GM12891 (cell line): ENCODE data around the gene SIRPB1.
"Not testable (repeated sequence)": the region's sequence is repeated elsewhere in the genome, so short reads cannot be mapped to it uniquely, and the experiment has no call there.

ENCODE experiments used
- DNase-seq: peaks from one replicate; pipeline ENCODE4 v3.0.0; 2011; ENCODE audit warnings: low spot score; ENCODE audit not compliant: insufficient read length
- FAIRE-seq: peaks from 2 replicates; lab custom pipeline; 2011; peaks lifted over from hg19 to GRCh38; lab: Jason Lieb, UNC
- PAX5 ChIP-seq: IDR thresholded peaks from 2 replicates; pipeline ENCODE4 v1.6.1; 2011; ENCODE audit warnings: low read length, moderate library complexity, mild to moderate bottlenecking; ENCODE audit not compliant: insufficient read depth, severe bottlenecking
- POLR2A ChIP-seq: IDR thresholded peaks from 2 replicates; pipeline ENCODE4 v1.6.1; 2011; ENCODE audit warnings: low read depth, low read length, control low read depth
- POLR2AphosphoS5 ChIP-seq: IDR thresholded peaks from 2 replicates; pipeline ENCODE4 v1.6.1; 2011; ENCODE audit warnings: low read depth, low read length, control low read depth
- POU2F2 ChIP-seq: IDR thresholded peaks from 2 replicates; pipeline ENCODE4 v1.6.1; 2011; ENCODE audit warnings: low read depth, mild to moderate bottlenecking, control low read depth, low read length, moderate library complexity
- SPI1 ChIP-seq: IDR thresholded peaks from 2 replicates; pipeline ENCODE4 v1.6.1; 2011; ENCODE audit warnings: low read depth, low read length, control low read depth
- TAF1 ChIP-seq: IDR thresholded peaks from 2 replicates; pipeline ENCODE4 v1.6.1; 2011; ENCODE audit warnings: low read depth, low read length, control low read depth

SIRPB1 gene

DNA sequence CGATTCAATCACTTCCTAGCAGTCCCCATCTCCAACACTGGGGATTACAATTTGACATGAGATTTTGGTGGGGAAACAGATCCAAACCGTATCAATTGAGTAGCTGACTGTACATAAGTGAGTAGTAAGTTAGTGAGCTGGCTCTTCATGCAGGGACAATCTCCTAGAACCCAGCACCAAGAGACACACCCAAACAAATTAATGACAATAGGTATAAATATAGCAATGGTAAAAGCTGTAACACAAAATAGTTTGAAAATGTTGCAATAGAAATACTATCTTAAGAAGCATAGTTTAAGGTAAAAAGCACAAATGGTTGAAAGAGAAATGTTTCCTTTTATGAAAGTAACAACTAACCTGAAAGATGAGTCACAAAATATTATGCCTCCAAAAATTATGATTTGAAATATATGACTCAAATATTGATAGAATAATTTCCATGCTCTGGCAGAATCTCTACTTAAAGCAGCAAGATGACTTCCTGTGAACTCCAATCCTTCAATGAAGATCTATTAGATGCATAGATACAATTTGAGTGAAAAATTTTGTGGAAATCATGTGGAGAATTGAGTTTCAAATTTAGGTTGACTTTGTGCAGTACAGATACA, 5.4 kb upstream of the SIRPB1 start:
- TF ChIP-seq POLR2AphosphoS5: no peak
- no peak for TF ChIP-seq SPI1
- TF ChIP-seq POLR2A: no peak
- DNase-seq: no peak
- FAIRE-seq: no peak

DNA sequence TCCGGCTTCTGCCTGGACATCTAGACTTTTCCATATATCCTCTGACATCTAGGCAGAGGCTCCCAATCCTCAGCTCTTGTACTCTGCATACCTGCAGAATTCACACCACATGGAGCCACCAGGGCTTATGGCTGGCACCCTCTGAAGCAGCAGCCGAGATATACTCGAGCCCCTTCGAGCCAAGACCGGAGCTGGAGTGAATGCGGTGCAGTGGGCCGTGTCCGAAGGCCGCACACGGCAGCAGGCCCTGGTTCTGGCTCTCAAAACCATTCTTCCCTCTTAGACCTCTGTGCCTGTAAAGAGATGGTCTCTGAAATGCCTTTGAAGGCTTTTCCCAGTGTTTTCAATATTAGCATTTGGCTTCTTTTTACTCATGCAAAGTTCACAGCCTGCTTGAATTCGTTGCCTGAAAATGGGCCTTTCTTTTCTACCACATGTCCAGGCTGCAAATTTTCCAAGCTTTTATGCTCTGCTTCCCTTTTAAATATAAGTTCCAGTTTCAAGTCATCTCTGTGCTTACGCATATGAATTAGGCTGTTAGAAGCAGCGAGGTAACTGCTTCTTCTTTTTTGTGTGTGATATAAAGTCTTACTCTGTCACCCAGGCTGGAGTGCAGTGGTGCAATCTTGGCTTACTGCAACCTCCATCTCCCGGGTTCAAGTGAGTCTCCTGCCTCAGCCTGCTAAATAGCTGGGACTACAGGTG, 3.8 kb upstream of the SIRPB1 start:
- FAIRE-seq (no peak), DNase-seq (no peak)
- no peak for TF ChIP-seq POLR2A
- TF ChIP-seq TAF1: no peak
- no peak for TF ChIP-seq POU2F2
- TF ChIP-seq POLR2AphosphoS5: no peak
- no peak for TF ChIP-seq PAX5
- TF ChIP-seq SPI1: no peak

DNA sequence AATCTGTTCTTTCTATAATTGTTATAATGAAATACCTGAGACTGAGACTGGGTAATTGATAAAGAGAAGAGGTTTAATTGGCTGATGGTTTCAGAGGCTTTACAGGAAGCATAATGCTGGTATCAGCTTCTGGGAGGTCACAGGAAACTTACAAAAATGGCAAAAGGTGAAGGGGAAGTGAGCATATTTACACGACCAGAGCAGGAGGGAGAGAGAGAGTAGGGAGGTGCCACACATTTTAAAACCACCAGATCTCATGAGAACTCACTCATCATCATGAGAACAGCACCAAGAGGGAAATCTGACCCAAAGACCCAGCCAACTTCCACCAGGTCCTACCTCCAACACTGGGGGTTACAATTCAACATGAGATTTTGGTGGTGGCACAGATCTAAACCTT, 2.6 kb upstream of the SIRPB1 start:
- DNase-seq (no peak), FAIRE-seq (peak; percentile 63)
- TF ChIP-seq SPI1 (peak; percentile 92), POU2F2 (no peak)

DNA sequence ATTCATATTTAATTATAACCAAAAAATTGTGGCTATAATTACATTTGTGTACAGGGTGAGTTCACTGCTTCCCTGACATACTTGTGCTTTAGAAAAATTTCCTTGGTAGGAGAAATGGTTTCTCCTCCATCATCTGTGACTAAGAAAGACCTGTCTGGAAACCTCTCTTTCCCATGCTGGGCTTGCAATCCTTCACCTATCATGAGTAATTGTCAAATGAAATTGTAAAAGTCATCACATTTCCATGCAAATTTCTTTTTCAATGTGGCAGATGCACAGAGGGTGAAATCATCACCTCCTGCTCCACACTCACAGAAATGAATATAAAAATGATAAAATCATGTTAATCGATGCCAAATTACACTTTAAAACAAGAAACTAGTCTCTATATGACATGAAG, 1.5 kb upstream of the SIRPB1 start:
- TF ChIP-seq POU2F2: no peak
- no peak for TF ChIP-seq SPI1
- no peak for TF ChIP-seq POLR2A
- no peak for TF ChIP-seq PAX5
- TF ChIP-seq POLR2AphosphoS5: no peak
- TF ChIP-seq TAF1: no peak
- no peak for FAIRE-seq
- DNase-seq: no peak

DNA sequence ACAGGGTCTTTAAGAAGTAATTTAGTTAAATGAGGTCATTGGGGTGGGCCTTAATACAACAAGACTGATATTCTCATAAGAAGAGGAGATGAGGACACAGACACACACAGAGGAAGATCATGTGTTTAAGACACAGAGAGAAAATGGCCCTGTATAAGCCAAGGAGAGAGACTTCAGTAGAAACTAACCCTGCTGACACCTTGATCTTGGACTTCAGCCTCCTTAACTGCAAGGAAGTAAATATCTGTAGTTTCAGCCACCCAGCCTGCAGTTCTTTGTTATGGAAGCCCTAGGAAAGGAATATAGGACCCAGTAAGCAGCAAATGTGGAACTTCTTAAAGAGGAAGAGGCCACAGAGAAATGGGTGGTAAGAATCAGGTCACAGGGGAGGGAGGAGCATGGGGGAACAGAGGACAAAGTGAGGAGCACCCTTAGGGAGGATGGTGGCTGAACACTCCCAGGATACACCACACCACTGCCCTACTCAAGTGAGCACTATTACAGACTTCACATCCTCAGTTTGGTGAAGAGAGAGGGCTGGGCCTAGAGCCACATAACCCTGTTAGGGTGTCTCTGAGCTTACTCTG, 762 bp downstream of the SIRPB1 start:
- DNase-seq (no peak), FAIRE-seq (no peak)
- TF ChIP-seq SPI1 (0 out of 2 replicates have a peak, but pooled peaks have one; percentile 24), POU2F2 (no peak), TAF1 (no peak)

DNA sequence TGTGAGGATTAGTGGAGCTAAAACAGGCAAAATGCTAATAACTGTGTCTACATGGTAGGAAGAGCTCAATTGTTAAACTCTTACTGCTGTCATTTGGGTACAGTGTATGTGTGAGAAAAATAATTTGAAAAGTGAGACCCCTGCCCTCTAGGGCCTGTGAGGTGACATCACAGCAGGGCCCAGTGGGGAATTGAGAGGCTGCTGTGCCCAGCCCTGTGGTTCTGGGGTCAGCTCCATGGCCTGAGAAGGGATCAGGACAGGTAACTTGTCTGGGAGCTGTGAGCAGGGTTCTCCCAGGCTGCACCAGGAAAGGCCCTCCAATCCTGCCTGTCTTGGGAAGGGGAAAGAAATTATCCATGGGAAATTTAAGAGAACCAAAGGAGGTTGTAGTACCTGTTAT, 1.3 kb downstream of the SIRPB1 start:
- TF ChIP-seq SPI1: no peak
- TF ChIP-seq POU2F2: no peak
- TF ChIP-seq TAF1: no peak
- TF ChIP-seq POLR2A: no peak
- no peak for TF ChIP-seq POLR2AphosphoS5
- TF ChIP-seq PAX5: no peak
- no peak for DNase-seq
- no peak for FAIRE-seq

DNA sequence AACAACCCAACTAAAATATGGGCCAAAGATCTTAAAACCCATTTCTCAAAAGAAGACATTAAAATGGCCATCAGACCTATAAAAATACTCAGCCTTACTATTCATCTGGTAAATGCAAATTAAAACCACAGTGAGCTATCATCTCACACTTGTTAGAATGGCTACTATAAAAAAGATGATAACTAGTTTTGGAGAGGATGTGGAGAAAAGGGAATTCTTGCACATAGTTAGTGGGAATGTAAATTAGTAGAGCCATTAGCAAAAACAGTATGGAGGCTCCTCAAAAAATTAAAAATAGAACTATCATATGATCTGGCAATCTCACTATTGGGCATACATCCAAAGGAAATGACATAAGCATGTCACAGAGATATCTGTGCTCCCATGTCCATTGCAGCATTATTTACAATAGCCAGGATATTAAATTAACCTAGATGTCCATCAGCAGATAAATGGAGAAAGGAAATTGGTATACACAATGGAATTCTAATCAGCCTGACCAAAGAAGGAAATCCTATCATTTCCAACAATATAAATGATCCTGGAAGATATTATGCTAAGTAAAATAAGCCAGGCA, 2.9 kb downstream of the SIRPB1 start:
- FAIRE-seq: no peak
- no peak for DNase-seq
- TF ChIP-seq TAF1 (no peak), POLR2AphosphoS5 (no peak), SPI1 (no peak), POU2F2 (no peak), POLR2A (no peak), PAX5 (no peak)

DNA sequence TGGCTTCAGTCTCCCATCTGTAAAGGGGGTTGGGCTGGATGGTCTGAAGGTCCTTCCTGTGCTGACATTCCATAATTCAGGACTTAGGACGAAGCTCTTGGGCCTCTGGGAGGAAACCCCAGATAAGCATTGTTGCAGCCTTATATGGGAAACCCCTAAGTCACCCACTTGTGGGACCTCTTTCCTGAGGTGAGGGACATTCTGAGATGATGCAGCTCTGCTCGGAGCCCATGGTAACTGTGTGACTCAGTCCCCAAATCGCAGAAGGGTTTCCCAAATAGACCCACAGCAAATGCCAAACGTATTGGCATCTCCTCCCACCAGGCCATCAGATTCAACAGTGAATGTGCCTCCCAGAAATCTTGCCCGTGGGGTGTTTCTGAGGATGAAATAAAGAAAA, 9.4 kb downstream of the SIRPB1 start:
- not testable (repeated sequence) for FAIRE-seq, DNase-seq

DNA sequence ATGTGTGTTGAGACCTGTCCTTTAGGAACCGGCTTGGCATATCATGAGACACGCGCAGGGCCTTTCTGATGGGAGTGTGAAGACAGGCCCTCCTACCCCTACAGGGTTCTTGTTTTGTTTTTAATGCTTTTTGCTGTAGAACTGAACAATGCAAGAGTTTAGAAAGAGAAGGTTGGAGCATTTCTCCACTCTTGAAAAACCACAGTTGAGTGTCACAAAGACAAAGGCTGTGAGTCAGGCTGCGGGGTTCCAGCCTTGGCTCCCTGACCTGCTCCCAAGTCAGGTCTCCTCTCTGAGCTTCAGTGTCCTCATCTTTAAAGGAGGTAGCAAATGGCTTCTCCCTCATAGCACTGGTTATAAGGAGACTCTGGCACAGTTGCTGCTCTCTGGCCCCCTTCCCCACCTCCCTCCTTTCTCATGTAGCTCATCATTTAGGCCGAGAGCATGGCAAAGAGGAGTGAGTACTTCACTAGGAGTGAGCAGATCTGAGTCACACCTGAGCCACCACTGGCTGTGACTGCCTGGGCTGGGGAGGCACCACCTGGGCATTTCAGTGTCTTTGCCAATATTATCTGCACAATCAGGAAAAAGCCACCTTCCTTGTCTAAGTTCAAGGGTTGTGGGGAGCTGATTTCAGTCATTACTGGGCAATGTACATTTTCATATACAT, 11.0 kb downstream of the SIRPB1 start:
- DNase-seq: not testable (repeated sequence)
- FAIRE-seq: peak; percentile 54

DNA sequence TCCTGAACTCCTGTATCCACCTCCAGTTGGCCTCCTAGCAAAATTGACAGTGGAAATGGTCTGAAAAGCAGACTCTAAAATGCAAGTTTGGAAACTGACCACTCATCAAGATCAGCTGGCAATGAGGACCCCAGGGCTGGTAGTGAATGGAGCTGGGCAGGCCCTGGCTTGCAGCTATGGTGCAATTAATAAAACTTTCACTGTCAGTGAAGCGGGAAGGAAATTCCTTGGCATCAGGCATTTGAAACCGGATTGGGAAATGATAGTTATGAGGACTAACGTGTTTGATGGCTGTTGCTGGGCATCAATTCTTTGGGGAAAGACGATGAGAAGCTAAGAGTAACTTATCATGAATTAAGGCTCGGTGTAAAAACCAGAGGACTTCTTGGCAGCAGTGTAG, 19.1 kb downstream of the SIRPB1 start:
- no peak for FAIRE-seq
- TF ChIP-seq TAF1 (no peak), POLR2AphosphoS5 (no peak), PAX5 (no peak), POLR2A (no peak), POU2F2 (no peak), SPI1 (no peak)
- no peak for DNase-seq

DNA sequence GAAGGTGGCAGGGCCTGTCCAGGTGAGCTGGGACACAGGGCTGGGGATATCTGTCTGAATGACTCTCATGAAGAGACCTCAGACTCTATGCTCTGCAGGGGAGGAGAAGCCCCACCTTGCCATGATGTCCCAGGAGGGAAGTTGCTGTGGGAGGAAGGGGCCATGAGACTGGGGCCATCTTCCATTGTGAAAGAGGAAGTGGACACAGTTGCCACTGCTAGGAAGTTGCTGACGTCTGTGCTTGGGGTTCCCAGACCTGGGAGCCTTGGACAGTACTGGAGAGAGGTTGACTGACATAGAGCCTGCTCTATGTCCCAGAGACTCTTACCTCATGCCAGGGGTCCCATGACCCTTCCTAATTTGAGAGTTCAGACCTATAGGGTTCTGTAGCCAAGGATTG, 24.5 kb downstream of the SIRPB1 start:
- FAIRE-seq: no peak
- DNase-seq: no peak
- TF ChIP-seq SPI1: peak; percentile 89
- no peak for TF ChIP-seq POLR2A
- TF ChIP-seq PAX5: no peak
